Ishikawa (cell line): ENCODE results near the gene PDZD7.

ENCODE experiments used
- CEBPB ChIP-seq: IDR thresholded peaks from 2 replicates; pipeline ENCODE4 v1.6.1; 2012
- CREB1 ChIP-seq: IDR thresholded peaks from 2 replicates; pipeline ENCODE4 v1.6.1; 2012; ENCODE audit warnings: low read depth
- EGR1 ChIP-seq: IDR thresholded peaks from 2 replicates; pipeline ENCODE4 v1.6.1; 2012
- EP300 ChIP-seq: IDR thresholded peaks from 2 replicates; pipeline ENCODE4 v1.6.1; 2012; ENCODE audit warnings: borderline replicate concordance
- FOXM1 ChIP-seq: IDR thresholded peaks from 2 replicates; pipeline ENCODE4 v1.6.1; 2012; ENCODE audit warnings: low read depth, borderline replicate concordance
- NFIC ChIP-seq: IDR thresholded peaks from 2 replicates; pipeline ENCODE4 v1.6.1; 2012
- RAD21 ChIP-seq: IDR thresholded peaks from 2 replicates; pipeline ENCODE4 v1.6.1; 2012; ENCODE audit warnings: low read depth
- TAF1 ChIP-seq: IDR thresholded peaks from 2 replicates; pipeline ENCODE4 v1.6.1; 2012; ENCODE audit warnings: low read depth, mild to moderate bottlenecking
- TCF12 ChIP-seq: IDR thresholded peaks from 2 replicates; pipeline ENCODE4 v1.6.1; 2012; ENCODE audit warnings: low read depth
- TEAD4 ChIP-seq: IDR thresholded peaks from 2 replicates; pipeline ENCODE4 v1.6.1; 2012
- YY1 ChIP-seq: IDR thresholded peaks from 2 replicates; pipeline ENCODE4 v1.6.1; 2012; ENCODE audit warnings: low read depth
- ZBTB7A ChIP-seq: IDR thresholded peaks from 2 replicates; pipeline ENCODE4 v1.6.1; 2012; ENCODE audit warnings: low read depth
- TF ChIP-seq, protein P1 (sequence below): IDR thresholded peaks from 2 replicates; pipeline ENCODE4 v1.6.1; 2012
- TF ChIP-seq, protein P2 (sequence below): IDR thresholded peaks from 2 replicates; pipeline ENCODE4 v1.6.1; 2012
- TF ChIP-seq, protein P3 (sequence below): IDR thresholded peaks from 2 replicates; pipeline ENCODE4 v1.6.1; 2012; ENCODE audit warnings: low read depth, mild to moderate bottlenecking

Gene PDZD7

DNA sequence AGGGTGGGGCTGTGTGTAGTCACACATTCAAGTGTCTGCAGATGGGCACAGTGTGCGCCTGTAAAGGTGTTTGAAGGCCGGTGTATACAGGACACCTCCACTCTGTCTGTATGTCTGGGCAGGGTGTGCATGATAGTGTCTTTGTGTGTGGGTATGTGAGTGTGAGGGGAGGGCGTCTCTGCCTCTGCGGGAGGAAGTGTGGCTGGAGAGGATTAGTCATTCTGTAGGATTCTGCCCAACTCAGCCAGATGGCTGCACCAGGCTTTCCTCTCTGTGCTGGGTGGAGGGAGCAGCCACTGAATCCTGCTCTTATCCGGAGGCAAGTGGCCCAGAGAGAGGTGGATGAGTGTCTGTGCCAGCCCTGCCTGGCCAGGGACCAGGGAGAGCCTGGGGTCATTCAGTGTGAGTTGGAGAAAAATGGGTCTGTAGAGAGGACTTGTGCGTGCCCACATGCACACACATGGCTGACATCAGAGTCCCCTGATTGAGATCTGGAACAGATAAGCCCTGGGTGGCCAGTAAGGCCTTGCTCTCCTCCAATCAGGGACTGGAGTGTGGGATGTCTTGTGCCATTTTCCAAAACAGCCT, 1.8 kb upstream of the PDZD7 start:
- TF ChIP-seq, protein P1, sequence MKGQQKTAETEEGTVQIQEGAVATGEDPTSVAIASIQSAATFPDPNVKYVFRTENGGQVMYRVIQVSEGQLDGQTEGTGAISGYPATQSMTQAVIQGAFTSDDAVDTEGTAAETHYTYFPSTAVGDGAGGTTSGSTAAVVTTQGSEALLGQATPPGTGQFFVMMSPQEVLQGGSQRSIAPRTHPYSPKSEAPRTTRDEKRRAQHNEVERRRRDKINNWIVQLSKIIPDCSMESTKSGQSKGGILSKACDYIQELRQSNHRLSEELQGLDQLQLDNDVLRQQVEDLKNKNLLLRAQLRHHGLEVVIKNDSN, result no peak
- no peak for TF ChIP-seq YY1
- no peak for TF ChIP-seq EGR1
- no peak for TF ChIP-seq TAF1
- TF ChIP-seq RAD21, result no peak
- TF ChIP-seq CEBPB, result no peak
- no peak for TF ChIP-seq ZBTB7A
- peak; percentile 41 for TF ChIP-seq TEAD4

DNA sequence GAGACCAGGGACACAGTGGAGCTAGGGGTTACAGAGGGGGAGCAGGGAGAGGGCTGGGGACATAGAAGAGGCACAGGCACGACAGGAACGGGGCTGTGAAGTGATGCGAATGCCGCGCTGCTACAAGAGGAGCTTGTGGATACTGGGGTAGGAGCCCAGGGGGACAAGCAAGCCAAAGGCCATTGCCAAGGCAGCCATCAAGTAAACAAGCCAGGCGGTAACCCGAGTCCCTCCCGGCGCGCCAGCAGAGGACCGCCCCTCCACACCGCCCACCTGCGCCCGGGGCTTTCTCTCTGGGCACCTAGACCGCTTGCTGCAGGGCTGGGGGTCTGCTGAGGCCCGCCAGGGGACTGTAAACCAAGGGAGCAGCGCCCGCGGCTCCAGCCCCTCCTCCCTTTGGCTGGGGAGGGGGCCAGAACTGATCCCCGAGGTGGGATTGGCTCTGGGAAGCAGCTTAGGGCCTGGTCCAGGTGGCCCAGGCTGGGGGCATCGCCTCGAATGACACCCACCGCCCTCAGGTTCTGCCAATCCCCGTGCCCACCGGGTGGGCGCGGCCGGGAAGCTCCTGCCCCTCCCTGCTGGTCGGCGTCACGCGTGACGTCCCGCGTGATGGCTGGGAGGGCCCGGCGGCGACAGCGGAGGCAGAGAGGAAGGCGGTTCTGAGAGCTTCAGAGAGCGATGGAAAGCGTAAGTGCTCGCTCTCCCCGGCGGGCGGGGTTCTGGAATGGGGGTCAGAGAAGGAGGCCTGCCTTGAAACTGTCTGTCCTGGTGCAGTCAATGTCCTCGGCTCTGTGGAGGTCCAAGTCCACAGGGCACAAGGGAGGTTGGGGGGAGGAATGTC, 1.1 kb upstream of the PDZD7 start:
- peak; percentile 73 for TF ChIP-seq ZBTB7A
- peak; percentile 32; the same call in 1 of the 2 replicates for TF ChIP-seq YY1
- TF ChIP-seq, protein P1, result no peak
- no peak; the same call in 1 of the 2 replicates for TF ChIP-seq NFIC
- TF ChIP-seq CEBPB, result no peak
- TF ChIP-seq, protein P2, sequence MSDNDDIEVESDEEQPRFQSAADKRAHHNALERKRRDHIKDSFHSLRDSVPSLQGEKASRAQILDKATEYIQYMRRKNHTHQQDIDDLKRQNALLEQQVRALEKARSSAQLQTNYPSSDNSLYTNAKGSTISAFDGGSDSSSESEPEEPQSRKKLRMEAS, result no peak; the same call in 1 of the 2 replicates
- no peak for TF ChIP-seq EP300
- TF ChIP-seq TEAD4, result no peak
- no peak; the same call in 1 of the 2 replicates for TF ChIP-seq TCF12
- TF ChIP-seq CREB1, result peak; percentile 84
- TF ChIP-seq, protein P3, sequence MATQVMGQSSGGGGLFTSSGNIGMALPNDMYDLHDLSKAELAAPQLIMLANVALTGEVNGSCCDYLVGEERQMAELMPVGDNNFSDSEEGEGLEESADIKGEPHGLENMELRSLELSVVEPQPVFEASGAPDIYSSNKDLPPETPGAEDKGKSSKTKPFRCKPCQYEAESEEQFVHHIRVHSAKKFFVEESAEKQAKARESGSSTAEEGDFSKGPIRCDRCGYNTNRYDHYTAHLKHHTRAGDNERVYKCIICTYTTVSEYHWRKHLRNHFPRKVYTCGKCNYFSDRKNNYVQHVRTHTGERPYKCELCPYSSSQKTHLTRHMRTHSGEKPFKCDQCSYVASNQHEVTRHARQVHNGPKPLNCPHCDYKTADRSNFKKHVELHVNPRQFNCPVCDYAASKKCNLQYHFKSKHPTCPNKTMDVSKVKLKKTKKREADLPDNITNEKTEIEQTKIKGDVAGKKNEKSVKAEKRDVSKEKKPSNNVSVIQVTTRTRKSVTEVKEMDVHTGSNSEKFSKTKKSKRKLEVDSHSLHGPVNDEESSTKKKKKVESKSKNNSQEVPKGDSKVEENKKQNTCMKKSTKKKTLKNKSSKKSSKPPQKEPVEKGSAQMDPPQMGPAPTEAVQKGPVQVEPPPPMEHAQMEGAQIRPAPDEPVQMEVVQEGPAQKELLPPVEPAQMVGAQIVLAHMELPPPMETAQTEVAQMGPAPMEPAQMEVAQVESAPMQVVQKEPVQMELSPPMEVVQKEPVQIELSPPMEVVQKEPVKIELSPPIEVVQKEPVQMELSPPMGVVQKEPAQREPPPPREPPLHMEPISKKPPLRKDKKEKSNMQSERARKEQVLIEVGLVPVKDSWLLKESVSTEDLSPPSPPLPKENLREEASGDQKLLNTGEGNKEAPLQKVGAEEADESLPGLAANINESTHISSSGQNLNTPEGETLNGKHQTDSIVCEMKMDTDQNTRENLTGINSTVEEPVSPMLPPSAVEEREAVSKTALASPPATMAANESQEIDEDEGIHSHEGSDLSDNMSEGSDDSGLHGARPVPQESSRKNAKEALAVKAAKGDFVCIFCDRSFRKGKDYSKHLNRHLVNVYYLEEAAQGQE, result no peak
- 0 out of 2 replicates have a peak, but pooled peaks have one; percentile 22 for TF ChIP-seq EGR1
- no peak for TF ChIP-seq RAD21
- TF ChIP-seq FOXM1, result no peak
- peak; percentile 67; the same call in 1 of the 2 replicates for TF ChIP-seq TAF1

DNA sequence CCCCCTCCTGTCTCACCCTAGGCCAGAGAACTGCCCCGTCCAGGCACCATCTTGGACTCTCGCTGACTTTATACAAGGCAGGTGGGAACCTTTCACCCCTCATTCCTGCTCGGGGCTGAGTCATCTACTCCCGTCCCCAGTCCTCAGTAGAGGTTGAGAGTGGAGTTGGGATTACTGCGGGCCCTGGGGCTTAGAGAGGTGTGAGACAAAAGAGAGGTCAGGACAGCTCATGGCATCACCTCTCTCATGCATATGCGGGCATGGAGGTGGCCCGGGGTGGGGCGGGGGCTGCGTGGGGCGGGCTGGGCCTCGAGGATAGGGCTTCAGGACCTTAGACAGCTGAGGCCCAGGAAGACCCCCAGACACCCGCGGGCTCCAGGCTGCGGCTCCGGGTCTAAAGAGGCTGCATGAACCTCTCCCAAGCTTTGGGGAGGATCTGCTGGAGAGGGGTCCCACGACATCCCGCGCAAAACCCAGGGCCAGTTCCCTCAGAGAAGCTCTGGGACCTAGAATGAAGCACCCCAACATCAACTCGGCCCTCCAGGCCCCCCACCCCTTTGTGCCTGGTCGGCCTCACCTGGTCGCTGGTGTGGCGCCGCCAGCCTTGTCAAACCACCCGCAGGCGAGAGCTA, 317 bp downstream of the PDZD7 start:
- TF ChIP-seq RAD21 (no peak), ZBTB7A (peak; percentile 50; the same call in 1 of the 2 replicates)

DNA sequence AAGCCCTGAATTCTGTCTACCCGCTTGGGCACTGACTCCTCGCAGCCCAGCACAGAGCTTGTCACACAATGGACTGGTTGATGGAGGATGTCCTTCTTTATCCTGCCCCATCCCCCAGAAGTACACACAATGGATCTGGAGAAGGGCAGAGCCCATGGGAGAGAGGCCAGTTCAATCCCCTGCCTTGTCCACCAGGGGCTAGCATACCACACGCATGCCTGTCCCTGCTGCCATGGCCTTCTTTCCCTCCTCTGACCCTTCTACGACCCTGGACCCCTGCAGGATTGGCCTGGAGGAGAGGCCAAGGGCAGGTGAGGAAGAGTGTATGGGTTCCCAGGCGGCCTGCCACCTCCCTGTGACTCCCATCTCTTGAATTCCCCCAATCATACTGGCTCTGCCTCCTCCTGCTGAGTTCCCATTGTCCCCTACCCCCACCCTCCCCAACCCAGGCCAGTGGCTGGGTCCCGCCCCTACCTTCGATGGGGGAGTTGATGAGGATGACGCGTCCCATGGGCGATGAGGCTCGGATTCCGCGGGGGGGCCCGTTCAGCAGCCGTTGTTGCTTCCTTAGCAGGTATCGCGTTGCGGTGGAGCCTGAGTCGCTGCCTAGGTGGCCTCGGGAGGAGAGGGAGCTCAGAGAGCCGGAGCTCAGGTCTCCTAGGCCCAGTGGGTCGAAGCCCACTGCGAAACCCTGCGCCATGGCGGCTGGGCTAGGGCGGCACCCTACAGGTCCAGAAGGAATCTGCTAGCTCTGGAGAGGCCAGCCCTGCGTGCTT, 1.2 kb downstream of the PDZD7 start:
- TF ChIP-seq NFIC (no peak), TCF12 (no peak), CREB1 (no peak)

DNA sequence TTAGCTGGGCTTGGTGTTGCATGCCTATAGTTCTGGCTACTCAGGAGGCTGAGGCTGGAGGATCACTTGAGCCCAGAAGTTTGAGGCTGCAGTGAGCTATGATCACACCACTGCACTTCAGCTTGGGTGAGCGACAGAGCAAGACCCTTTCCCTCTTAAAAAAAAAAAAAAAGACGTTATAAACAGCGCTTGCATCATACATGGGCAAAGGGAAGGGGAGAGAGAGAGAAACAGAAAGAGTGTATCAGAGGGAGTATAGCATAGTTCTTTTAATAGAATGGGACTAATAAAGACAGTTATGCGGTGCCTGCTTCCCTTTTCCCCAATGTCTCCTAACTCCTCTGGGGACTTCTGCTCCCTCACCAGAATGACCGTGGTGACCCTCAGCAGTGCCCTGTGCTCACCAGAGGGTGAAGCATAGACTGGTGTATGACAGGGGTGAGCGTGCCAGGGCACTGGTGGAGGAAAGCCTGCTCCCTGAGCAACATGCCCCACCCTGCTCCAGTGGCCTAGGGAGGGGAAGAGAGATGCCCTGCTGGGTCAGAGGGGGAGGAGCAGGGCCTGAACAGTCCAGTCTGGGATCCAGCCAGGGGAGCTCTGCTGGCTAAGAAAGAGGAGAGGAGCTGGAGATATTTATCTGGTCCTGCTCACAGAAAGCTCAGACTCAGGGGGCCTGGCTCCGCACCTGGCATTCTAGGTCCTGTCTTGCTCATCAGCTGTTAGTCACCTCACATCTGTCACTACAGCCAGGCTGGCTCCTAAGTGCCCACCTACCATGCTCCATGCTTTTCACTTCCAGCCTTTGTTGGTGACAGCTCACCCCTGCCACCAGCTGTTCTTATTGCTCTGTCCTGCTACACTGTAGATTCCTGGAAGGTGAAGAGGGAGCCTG, 2.2 kb downstream of the PDZD7 start:
- TF ChIP-seq TEAD4 (no peak), TAF1 (no peak), NFIC (0 out of 2 replicates have a peak, but pooled peaks have one; percentile 32), EP300 (peak; percentile 35; the same call in 1 of the 2 replicates)
- TF ChIP-seq, protein P3, result no peak
